Epithelial cell of proximal tubule (primary cell): ENCODE data around the gene PPM1E. TPM values are rescaled to one million over a fixed set of nuclear protein-coding genes. Genes with fewer than 3 reads are reported as not detected.

Source experiments
- DNase-seq: peaks from one replicate; pipeline ENCODE4 v3.0.0-alpha.2; 2011; ENCODE audit warnings: low read depth
- H3K4me3 ChIP-seq: 2 replicates; pipeline ENCODE4 v1.5.1; 2011; ENCODE audit warnings: low read depth, mild to moderate bottlenecking, low read length
- CTCF ChIP-seq: conservative IDR thresholded peaks from 2 replicates; pipeline ENCODE4 v1.5.1; 2012; ENCODE audit warnings: low read depth, mild to moderate bottlenecking, low read length
- total RNA-seq: library from RNA; depleted of rRNA; stranded (reverse); fragments of >200 nt; gene quantifications from 2 replicates; pipeline ENCODE4 v1.2.3, GENCODE V29; 2015

PPM1E gene
- total RNA-seq, 1 donor from 2014 or later, result 1.7 TPM

- H3K4me3 ChIP-seq, result no peak overlapping the region
- TF ChIP-seq CTCF, result no peak
- no peak for DNase-seq
These were observed 119.6 kb downstream of the PPM1E start for GRCh38 chr17:58875261-58875660.

GRCh38 chr17:58884161-58884560 lies 128.5 kb downstream of the PPM1E start:
- no peak overlapping the region for H3K4me3 ChIP-seq
- no peak for DNase-seq
- no peak for TF ChIP-seq CTCF

- no peak for DNase-seq
- H3K4me3 ChIP-seq, result no peak overlapping the region
- TF ChIP-seq CTCF, result no peak
These were observed 130.9 kb downstream of the PPM1E start for GRCh38 chr17:58886514-58886913.

GRCh38 chr17:58889928-58890327 lies 134.3 kb downstream of the PPM1E start:
- DNase-seq, result no peak
- H3K4me3 ChIP-seq, result no peak overlapping the region
- no peak for TF ChIP-seq CTCF

- H3K4me3 ChIP-seq, result no peak overlapping the region
- DNase-seq, result no peak
- TF ChIP-seq CTCF, result no peak
These were observed 143.5 kb downstream of the PPM1E start for GRCh38 chr17:58899191-58899590.

GRCh38 chr17:58902322-58902721 lies 146.7 kb downstream of the PPM1E start:
- no peak overlapping the region for H3K4me3 ChIP-seq
- DNase-seq, result no peak
- TF ChIP-seq CTCF, result no peak

GRCh38 chr17:58911741-58912343 lies 156.2 kb downstream of the PPM1E start:
- no peak overlapping the region for H3K4me3 ChIP-seq
- no peak for TF ChIP-seq CTCF
- DNase-seq, result no peak
